GM21423 (cell line): ENCODE measurements around the gene ARHGAP33.

ENCODE experiments used
- ATAC-seq: cut with Tn5 transposase; IDR thresholded peaks from one replicate; pipeline ENCODE4 v1.9.1; 2021; ENCODE audit warnings: mild to moderate bottlenecking, moderate library complexity; ENCODE audit not compliant: unreplicated experiment

The ARHGAP33 gene, protein sequence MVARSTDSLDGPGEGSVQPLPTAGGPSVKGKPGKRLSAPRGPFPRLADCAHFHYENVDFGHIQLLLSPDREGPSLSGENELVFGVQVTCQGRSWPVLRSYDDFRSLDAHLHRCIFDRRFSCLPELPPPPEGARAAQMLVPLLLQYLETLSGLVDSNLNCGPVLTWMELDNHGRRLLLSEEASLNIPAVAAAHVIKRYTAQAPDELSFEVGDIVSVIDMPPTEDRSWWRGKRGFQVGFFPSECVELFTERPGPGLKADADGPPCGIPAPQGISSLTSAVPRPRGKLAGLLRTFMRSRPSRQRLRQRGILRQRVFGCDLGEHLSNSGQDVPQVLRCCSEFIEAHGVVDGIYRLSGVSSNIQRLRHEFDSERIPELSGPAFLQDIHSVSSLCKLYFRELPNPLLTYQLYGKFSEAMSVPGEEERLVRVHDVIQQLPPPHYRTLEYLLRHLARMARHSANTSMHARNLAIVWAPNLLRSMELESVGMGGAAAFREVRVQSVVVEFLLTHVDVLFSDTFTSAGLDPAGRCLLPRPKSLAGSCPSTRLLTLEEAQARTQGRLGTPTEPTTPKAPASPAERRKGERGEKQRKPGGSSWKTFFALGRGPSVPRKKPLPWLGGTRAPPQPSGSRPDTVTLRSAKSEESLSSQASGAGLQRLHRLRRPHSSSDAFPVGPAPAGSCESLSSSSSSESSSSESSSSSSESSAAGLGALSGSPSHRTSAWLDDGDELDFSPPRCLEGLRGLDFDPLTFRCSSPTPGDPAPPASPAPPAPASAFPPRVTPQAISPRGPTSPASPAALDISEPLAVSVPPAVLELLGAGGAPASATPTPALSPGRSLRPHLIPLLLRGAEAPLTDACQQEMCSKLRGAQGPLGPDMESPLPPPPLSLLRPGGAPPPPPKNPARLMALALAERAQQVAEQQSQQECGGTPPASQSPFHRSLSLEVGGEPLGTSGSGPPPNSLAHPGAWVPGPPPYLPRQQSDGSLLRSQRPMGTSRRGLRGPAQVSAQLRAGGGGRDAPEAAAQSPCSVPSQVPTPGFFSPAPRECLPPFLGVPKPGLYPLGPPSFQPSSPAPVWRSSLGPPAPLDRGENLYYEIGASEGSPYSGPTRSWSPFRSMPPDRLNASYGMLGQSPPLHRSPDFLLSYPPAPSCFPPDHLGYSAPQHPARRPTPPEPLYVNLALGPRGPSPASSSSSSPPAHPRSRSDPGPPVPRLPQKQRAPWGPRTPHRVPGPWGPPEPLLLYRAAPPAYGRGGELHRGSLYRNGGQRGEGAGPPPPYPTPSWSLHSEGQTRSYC

DNA sequence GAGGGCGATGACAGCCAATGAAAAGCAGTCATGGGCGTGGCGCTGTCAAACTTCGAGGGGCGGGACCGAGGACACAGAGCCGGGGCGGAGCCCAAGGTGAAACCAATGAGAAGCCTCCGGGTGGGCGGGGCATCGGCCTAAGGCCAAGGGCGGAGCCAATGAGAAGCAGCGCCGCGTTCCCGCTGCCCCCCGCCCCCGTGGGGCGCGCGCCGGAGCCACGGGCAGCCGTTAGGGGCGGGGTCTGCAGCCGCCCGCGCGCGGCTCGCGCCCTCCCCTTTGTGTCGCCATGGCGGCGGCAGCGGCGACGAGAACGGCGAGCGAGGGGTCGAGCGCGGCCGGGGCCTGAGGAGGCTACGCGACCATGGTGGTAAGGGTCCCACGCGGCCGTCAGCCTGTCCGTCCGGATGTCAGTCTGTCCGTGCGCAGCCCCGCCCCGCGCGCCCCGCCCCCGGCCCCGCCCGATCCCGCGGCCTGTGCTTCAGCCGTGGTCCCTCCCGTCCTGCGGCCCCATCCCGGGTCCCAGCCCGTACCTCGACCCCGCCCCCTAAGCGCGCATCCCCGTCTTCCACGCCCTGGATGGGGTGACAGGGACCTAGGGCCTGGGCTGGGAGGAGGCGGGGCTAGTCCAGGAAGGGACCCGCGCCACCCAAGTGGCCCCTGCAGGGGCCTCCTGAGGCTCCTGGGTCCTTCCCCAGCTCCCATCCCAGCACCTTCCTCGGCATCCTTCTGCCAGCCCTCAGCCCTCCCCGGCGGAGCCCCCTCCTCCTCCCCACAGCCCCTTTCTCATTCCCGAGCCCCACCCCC lies at the start of gene ARHGAP33:
Gene ARHGAP33, plus strand, starts transcription at position 267 of the 804 bp plus-strand sequence. Its CDS starts 95 bp downstream, at position 362.
- ATAC-seq = peak; percentile 87

DNA sequence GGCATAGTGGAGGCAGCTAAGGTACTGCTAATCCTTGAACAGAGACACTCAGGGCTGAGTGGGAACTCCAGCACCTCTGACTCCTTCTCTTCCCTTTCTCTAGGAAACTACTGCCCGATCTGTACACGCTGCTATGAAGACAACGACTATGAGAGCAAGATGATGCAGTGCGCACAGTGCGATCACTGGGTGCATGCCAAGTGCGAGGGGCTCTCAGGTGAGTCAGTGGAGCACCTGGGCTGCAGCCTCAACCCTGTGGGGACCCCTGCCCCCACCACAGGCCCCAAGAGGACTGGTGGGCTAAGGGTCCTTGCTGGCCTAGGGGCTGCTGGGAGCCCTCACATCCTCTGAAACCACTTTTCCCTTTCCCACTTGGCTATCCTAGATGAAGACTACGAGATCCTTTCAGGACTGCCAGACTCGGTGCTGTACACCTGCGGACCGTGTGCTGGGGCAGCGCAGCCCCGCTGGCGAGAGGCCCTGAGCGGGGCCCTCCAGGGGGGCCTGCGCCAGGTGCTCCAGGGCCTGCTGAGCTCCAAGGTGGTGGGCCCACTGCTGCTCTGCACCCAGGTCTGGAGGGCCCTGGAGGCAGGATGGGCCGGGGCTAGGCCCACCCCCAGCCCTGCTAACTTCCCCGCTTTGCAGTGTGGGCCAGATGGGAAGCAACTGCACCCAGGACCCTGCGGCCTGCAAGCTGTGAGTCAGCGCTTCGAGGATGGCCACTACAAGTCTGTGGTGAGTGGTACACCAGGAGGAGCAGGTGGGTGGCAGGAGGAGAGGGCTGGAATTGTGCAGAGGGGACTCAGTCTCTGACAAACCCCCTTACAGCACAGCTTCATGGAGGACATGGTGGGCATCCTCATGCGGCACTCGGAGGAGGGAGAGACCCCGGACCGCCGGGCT lies 48.1 kb upstream of the ARHGAP33 start:
- no peak for ATAC-seq

DNA sequence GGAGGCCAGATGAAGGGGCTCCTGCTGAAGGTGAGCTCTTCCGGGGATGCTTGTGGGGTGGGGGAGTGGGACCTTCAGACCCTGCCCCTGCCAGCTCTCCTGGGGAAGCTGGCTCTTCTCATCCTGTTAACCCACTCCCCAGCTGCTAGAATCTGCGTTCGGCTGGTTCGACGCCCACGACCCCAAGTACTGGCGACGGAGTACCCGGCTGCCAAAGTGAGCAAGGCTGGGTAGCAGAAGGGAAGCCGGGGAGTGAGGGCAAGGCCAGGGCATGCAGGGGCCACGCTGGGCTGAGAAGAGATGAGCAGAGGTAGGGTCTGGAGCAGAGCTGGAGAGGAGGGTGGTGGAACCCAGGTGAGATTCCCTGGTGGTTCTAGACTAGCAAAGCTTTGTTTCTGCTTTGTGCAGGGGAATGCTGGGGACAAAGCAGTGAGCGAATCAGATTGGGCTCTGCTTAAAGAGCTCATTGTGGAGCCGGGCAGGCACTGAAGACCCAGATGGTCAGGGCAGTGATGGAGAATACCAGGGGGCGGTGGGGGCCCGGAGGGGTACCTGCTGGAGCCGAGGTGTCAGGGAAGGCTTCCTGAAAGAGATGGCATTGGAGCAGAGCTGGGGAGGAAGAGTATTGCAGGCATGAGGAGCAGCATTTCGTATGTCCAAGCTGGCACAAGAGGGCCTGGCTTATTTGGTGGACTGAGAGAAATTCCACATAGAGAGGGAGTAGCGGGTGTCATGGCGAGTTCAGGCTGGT lies 47.2 kb upstream of the ARHGAP33 start:
- no peak for ATAC-seq

DNA sequence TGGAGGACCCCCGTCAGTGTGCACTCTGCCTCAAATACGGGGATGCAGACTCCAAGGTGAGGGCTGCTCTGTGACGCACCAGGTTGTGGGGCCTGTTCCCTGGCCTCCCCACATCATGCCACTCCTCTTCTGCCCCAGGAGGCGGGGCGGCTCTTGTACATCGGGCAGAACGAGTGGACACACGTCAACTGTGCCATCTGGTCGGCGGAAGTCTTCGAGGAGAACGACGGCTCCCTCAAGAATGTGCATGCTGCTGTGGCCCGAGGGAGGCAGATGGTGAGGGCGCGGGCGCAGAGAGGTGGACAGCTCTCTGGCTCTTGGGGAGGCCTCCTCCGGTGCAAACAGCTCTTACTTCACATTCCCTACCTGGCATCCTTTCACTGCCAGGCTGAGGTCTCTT lies 46.3 kb upstream of the ARHGAP33 start:
- ATAC-seq = no peak

DNA sequence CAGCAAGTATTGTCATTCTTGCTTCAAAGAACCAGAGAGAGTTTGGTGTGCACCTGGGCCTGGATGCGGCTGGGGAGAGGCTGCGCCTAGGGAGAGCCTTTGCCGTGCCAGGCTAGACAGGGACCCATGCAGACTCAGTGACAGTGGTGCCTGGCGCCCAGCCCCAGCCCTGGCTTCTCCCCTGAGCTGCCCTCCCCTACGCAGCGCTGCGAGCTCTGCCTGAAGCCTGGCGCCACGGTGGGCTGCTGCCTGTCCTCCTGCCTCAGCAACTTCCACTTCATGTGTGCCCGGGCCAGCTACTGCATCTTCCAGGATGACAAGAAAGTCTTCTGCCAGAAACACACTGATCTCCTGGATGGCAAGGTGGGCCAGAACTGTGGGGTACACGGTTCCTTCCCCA lies 45.6 kb upstream of the ARHGAP33 start:
- ATAC-seq = no peak

DNA sequence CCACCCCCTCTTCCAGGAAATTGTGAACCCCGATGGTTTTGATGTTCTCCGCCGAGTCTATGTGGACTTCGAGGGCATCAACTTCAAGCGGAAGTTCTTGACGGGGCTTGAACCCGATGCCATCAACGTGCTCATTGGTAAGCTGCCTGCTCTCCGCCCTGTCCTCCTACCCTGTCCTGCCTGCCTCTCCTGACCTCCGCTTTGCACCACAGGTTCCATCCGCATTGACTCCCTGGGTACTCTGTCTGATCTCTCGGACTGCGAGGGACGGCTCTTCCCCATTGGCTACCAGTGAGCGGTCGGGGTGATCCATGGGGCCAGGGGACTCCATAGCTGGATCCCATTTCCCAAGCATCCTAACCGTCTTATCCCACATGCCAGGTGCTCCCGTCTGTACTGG lies 45.0 kb upstream of the ARHGAP33 start:
- ATAC-seq = no peak

DNA sequence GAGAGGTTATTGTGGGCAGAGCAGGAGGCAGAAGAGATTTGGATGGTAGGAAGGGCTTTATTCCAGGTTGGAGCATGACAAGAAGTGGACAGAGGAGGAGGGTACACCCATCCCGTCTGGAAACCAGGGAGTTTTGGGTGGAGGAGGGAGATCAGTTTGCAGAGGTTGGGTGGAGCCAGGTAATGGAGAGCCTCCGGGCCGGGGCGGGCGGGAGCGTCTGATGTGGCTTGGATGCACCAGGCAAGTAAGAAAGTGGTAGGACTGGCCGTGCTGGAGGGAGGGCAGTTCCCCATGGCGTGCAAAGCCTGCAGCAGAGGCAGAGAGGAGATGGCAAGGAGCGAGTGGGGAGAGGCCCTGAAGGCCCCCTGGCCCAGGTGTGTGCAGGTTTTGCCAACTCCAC lies 44.0 kb upstream of the ARHGAP33 start:
- no peak for ATAC-seq

DNA sequence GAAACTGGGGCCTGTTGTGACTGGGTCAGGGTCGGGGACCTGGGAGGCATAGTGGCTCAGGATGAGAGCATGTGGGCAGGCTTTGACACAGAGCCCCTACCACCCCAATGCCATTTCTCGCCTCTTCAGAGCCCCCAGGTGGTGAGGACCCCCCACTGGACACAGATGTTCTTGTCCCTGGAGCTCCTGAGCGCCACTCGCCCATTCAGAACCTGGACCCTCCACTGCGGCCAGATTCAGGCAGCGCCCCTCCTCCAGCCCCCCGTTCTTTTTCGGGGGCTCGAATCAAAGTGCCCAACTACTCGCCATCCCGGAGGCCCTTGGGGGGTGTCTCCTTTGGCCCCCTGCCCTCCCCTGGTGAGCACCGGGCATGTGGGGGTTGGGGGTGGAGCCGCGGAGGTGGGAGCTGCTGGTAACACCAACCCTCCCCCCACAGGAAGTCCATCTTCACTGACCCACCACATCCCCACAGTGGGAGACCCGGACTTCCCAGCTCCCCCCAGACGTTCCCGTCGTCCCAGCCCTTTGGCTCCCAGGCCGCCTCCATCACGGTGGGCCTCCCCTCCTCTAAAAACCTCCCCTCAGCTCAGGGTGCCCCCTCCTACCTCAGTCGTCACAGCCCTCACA lies 43.5 kb upstream of the ARHGAP33 start:
- ATAC-seq = no peak

DNA sequence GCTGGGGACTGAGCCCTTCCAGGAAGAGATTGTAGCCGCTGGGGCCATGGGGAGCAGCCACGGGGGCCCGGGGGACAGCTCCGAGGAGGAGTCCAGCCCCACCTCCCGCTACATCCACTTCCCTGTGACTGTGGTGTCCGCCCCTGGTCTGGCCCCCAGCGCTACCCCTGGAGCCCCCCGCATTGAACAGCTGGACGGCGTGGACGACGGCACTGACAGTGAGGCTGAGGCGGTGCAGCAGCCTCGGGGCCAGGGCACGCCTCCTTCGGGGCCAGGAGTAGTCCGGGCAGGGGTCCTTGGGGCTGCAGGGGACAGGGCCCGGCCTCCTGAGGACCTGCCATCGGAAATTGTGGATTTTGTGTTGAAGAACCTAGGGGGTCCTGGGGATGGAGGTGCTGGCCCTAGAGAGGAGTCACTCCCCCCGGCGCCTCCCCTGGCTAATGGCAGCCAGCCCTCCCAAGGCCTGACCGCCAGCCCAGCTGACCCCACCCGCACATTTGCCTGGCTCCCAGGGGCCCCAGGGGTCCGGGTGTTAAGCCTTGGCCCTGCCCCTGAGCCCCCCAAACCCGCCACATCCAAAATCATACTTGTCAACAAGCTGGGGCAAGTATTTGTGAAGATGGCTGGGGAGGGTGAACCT lies 42.7 kb upstream of the ARHGAP33 start:
- no peak for ATAC-seq

DNA sequence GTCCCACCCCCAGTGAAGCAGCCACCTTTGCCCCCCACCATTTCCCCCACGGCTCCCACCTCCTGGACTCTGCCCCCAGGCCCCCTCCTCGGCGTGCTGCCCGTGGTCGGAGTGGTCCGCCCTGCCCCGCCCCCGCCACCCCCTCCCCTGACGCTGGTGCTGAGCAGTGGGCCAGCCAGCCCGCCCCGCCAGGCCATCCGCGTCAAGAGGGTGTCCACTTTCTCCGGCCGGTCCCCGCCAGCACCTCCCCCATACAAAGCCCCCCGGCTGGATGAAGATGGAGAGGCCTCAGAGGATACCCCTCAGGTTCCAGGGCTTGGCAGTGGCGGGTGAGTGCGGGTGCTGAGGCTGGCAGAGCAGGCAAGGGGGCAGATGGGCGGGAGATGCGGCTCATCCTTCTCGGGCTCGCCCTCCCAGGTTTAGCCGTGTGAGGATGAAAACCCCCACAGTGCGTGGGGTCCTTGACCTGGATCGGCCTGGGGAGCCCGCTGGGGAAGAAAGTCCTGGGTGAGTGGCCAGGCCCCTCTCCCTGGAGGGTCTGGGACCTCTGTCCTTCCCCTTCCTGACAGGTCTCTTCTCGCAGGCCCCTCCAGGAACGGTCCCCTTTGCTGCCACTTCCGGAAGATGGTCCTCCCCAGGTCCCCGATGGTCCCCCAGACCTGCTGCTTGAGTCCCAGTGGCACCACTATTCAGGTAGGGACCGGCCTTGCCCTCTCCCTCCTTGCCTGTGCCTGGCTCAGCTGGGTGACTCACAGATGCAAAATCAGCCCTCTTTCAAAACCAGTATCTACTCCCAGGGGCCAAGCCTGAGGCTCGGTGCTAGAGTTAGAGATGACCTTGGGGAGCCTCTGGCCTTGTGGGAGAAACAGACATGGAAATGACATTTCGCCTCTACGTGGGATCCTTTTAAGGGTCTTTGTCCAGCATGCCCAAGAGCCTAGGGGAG lies 41.9 kb upstream of the ARHGAP33 start:
- ATAC-seq = no peak

DNA sequence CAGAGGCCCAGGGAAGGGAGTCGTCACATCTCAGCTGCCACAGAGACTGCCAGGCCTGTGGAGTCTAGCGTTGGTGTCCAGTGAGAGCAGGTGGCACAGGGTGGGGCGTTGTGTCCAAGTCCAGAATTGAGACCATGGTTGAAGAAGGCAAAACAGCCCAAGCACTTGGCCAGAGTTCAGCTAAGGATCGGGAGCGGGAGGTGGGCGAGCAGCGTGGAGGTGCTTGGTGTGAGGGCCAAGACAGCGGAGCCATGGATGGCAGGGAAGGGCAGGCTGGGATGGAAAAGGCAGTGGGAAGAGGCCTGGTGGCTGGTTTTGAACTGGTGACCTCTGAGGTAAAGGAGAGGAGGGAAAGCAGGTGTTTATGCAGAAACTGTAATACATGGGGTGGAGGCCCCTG lies 41.1 kb upstream of the ARHGAP33 start:
- no peak for ATAC-seq

DNA sequence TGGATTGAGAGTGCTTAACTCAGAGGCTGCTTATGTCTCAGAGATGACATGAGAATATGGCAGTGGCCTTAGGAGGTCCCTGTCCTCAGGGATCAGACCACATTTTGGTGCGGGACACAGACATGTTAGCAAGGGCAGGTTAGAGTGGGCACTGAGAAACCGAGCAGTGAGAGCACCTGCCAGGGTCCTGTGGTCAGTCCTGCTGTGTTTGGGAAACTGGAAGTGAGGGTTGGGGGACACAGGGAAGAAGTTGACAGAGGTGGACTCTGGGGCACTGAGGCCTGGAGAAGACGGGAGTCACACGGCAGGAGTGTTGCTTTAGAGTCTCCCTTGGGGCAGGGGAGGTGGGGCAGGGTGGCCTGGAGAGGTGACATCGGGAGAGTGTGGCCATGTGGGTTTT lies 40.5 kb upstream of the ARHGAP33 start:
- ATAC-seq = no peak

DNA sequence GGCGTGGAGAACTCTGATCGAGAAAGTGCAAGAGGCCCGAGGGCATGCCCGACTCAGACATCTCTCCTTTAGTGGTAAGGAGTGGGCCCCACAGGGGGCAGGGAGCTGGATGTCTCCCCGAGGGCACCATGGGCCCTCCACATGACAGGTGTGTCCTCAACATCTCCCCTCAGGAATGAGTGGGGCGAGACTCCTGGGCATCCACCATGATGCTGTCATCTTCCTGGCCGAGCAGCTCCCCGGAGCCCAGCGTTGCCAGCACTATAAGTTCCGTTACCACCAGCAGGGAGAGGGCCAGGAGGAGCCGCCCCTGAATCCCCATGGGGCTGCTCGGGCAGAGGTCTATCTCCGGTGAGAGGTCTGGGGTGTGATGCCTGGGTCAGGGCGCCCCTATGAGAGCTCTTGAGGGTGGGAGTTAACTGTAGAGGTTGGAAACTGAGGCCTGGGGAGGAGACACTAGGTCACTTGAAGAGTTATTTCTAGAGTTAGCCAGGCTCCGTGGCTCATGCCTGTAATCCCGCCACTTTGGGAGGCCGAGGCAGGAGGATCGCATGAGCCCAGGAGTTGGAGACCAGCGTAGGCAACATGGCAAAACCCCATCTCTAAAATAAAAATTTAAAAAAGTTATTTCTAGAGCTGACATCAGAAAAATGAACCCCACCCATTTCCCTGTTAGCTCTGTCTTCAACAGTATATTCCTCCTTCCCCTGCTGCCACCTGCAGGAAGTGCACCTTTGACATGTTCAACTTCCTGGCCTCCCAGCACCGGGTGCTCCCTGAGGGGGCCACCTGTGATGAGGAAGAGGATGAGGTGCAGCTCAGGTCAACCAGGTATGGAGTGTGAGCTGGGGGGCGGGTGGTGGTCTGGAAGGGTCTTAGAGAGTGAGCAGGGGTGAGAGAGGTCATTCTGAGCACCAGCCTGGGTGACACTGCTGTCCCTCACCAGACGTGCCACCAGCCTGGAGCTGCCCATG lies 38.2 kb upstream of the ARHGAP33 start:
- no peak for ATAC-seq

DNA sequence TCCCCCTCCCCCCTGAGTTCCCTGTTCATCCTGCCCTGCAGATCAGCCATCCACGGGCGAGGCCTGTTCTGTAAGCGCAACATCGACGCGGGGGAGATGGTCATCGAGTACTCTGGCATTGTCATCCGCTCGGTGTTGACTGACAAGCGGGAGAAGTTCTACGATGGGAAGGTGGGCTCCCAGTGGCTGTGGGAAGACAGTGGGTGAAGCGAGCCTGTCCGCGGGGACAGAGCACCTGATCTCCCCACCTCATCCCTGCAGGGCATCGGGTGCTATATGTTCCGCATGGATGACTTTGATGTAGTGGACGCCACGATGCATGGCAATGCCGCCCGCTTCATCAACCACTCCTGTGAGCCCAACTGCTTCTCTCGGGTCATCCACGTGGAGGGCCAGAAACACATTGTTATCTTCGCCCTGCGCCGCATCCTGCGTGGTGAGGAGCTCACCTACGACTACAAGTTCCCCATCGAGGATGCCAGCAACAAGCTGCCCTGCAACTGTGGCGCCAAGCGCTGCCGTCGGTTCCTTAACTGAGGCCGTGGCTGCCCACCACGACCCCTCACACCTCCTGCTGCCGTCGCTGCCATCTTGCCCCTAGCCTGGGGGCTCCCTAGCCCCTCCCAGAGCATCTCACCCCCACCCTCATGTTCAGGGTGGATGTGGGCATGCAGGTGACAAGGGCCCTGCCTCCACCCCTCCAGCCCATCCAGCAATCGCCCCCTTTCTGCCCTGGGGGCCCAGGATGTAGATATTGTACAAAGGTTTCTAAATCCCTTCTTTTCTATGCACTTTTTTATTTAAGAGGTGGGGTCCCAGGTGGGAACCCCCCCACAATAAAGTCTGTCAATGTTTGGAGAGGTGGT lies 37.1 kb upstream of the ARHGAP33 start:
- ATAC-seq = no peak

DNA sequence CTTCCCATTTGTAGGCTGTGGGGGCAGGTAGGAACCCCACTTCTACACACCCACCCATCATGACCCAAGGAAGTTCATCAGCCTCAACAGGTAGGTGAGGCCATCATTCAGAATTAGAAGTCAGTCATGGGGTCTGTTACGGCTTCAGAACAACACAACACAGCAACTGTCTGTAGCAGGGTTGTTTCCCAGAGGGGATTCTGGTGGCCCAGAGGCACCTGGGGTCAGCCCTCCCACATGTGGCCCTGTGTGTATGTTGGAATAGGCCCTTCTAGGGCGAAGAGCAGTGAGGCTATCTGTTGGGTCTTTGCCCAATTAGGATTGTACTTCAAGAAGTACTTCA lies 36.5 kb upstream of the ARHGAP33 start:
- no peak for ATAC-seq
